HG03457 (cell line): ENCODE measurements around the gene FAM24B.
A peak's percentile ranks its signal among the peaks of the same experiment; 100 is the strongest.
"Not testable (repeated sequence)": the region's sequence is repeated elsewhere in the genome, so short reads cannot be mapped to it uniquely, and the experiment has no call there.

Source experiments
- ATAC-seq: cut with Tn5 transposase; IDR thresholded peaks from one replicate; pipeline ENCODE4 v1.9.1; 2021; ENCODE audit warnings: moderate number of reproducible peaks; ENCODE audit not compliant: unreplicated experiment

Gene FAM24B, protein sequence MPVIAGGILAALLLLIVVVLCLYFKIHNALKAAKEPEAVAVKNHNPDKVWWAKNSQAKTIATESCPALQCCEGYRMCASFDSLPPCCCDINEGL

DNA sequence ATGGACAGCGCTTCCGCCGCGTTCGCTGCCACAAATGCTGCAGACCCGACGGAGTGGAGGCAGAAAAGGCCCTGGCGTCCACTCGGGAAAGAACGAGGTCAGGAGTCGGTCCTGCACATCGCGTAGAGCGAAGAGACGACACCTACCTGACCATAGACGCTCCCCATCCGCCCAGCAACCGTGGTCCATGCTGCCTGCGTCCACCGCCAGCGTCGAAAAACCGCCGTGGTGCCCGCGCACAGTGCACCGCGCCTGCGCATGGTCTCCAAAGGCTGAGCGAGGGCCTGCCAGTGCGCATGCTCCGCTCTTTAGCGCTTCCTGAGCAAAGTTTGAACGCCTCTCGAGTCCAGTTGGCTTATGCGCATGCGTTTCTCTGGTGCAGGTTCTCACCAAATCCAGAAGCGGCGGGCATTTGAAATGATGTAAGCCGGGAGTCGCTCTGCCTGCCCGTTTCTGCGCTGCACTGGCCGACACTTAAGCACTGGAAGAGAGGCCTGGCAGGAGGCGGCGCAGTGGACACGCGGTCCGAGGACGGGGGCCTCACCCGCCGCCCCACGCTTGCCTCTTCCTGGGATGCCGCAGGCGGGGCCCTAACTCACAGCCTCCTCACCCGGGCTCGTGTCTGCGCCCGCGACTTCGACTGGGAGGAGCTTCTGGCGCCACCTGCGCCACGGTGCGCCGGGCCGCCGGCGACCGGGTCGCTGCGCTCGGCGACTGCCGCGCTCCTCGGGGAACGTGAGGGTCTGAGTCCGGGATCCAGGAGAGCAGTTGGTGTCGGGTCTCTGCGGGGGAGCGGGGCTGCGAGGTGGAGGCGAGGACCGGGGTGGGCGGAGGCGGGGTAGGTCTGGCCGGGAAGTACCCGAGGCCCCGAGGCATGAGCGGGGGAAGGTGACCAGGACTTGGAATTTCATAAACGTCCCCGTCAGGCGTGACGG lies at the start of gene FAM24B:
Gene FAM24B (minus strand): TSS at position 243 of the 935 bp plus-strand sequence. CDS start 29,066 bp downstream, outside the sequence.
- peak; percentile 67 for ATAC-seq

DNA sequence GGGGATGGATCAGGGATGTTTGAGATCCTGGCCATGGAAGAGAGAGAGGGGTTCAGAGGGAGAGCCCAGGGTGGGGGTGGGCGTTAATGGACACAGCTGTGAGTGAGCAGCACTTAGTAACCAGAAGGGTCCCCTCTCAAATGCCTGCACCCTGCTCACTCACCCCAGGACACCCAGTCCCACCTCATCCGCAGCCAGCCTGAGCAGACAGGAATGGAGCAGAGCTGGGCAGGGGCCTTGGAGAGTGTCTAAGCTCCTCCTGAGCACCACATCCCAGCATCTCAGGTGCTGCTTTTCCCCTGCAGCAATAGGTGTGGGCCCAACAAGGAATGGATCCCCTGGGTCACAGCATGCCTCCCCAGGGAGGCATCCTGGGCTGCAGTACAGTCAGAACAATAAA lies 36.3 kb upstream of the FAM24B start:
- ATAC-seq: no peak

DNA sequence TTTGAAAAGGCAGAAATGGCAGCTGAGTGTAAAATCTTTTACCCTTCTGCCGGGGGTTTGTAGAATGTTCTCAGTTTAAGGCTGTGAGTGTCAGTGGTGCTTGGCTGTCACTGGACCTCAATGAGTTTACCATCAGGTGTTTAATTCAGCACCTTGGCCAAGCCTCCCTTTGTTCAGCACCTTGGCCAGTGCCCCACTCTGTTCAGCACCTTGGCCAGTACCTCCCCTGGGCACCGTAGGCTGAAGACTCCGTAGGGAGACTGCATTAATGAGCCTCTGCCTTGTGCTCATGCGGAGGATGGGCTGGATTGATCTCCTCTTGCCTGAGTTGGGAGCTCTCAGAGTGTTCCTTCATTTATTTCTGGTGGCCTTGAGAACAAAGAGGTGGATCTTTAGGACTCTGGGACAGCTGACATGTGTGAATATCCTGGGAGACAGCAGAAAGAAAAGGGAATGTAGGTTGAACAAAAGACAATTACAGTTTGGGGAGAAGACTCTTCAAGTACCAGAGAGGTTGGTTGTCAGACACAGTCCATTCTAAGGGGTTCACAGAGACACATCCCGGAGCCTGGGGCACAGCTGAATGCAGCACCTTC lies 32.6 kb upstream of the FAM24B start:
- no peak for ATAC-seq

DNA sequence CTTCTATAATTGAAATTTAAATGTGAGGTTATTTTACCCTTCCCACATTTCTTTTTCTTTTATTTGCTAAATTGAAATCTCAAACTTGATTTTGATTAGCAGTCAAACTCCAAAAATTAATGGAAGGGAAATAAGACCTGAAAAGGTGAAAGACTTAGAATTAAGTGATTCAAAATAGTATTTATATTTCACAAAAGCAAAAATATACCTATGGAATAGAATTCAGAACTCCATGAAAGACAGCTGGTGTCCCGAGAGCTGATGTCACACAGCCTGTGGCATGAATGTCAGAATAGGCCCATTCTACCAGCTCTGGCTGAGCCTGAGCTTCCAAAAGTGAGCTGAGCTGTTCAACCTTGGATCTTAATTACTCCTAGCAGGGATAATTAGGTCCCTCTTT lies 30.9 kb upstream of the FAM24B start, which contains the start of gene FAM24A:
Gene FAM24A (plus strand): TSS at position 301 of the 400 bp plus-strand sequence. CDS start 1,025 bp downstream, outside the sequence.
- ATAC-seq: no peak

DNA sequence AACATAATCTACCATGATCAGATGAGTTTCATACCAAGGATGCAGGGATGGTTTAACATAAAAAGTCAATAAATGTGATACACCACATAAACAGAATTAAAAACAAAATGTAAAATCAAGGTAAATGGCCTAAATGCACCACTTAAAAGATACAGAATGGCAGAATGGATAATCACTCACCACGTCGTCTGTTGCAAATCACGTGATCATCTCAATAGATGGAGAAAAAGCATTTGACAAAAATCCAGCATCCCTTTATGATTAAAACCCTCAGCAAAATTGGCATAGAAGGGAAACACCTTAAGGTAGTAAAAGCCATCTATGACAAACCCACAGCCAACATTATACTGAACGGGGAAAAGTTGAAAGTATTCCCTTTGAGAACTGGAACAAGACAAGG lies 24.5 kb upstream of the FAM24B start:
- not testable (repeated sequence) for ATAC-seq

DNA sequence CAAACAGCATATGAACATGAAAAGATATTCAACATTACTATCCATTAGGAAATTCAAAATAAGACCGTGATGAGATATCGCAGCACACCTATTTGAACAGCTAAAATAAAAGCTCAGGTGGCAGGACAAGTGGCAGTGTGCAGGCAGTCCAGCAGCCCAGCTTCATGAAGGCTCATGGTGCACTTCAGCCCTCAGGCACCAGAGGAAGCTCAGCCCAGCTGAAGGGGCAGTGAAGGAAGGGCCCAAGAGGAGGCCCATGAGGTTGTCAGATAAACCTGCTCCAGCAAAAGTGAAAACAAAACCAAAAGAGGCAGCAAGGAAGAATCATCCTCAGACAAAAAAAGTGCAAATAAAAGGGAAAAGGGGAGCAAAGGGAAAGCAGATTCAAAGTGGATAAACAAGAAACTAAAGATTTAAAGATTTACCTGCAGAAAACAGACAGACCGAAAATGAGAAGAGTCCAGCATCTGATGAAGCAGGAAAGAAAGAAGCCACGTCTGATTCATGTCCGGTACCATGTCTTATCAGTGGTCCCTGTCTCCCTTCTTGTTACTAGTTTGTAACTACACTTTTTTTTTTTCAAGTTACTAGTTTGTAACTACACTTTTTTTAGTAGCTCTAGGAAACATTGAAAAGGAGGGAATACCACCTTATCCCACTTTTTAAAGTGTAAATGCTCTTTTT lies 15.0 kb upstream of the FAM24B start:
- ATAC-seq: no peak

DNA sequence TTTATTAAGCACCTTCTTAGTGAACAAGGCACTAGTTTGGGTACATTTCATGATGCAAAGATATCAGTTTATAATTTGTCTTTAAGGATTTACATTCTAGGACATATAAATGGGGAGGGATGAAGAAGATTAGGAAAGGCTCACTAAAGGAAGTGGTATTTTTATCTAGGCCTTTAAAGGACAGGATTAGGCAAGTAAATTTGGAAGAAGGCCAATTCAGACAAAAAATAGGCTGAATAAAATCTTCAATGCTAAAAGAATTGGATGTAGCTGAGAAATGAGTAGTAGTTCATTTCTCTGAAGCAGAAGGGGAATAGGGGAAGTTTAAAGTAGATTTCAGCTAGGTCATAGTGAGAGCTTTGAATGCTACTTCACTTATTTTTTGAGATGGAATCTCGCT lies 4.8 kb upstream of the FAM24B start:
- no peak for ATAC-seq

DNA sequence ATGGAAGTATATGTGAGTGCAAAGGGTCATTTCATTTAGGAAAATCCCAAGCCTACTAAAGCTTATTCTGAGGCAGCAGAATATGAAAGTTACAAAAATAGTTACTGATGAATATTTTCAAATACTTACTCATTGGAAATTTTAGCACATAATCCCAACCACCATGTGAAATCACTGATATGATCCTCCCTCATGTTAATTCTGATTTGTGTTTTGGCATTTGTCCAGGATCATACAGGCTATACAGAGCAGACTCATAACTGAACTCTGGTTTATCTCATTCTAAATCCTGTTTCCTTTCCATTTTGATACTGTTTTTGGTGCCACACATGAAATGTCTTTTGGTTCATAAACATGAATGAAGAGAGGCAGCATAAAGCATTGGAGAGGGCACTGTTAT lies 3.4 kb upstream of the FAM24B start:
- no peak for ATAC-seq

DNA sequence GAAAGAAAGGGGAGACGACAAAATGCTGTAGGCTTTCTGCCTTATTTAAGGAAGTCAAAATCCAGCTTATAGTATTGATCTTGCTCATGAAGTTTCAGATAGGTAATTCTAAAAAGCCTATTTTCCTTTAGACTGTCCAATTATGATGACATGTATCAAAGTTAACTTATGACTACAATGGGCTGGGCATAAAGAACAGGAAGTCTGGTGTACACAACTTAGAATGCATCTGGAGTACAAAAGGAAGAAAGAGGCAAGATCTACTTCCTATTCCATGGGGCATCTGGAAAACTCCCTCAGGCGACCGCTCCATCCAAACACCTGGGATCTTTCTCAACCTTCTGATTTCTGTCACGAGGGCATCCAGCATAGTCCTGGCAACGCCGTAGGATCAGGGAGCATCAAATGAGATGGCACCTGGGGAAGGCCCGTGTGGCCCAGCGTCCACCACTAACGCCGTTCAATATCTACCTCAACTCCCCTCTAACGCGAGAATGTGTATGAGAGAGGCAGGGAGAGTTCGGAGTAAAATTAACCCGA lies 512 bp downstream of the FAM24B start:
- ATAC-seq: peak; percentile 7

DNA sequence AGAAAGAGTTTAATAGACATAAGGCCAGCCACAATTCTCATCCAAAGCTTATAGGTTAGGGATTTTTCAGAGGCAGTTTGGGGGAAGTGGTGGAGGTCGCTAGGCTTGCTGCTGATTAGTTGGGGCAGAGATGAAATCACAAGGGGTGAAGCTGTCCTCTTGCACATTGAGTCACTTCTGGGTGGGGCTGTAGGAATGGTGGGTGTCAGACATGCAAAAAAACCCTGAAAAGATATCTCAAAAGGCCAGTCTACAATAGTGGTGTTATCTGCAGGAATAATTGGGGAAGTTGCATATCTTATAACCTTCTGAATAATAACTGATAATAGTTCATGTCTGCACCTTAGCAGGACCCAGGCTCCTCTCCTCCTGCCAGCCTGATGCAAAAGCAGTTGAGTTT lies 2.1 kb downstream of the FAM24B start:
- no peak for ATAC-seq

DNA sequence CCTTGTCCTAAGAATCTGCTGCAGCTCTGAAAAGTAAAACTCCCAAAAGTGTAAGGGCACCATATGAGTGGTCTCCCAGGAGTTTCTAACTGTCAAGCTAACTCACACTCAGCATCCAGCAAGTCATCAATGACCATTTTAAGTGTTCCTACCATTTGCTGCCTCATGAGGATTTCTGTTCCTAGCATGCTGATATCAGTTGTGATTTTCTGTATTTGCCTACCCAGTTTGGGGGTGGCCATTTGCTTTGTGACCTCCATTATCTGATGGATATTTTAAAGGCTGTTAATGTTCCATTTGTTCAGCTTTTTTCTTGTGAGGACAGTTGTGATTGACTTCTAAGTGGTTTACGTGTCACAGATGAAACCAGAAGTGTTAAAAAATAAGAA lies 2.9 kb downstream of the FAM24B start:
- no peak for ATAC-seq

DNA sequence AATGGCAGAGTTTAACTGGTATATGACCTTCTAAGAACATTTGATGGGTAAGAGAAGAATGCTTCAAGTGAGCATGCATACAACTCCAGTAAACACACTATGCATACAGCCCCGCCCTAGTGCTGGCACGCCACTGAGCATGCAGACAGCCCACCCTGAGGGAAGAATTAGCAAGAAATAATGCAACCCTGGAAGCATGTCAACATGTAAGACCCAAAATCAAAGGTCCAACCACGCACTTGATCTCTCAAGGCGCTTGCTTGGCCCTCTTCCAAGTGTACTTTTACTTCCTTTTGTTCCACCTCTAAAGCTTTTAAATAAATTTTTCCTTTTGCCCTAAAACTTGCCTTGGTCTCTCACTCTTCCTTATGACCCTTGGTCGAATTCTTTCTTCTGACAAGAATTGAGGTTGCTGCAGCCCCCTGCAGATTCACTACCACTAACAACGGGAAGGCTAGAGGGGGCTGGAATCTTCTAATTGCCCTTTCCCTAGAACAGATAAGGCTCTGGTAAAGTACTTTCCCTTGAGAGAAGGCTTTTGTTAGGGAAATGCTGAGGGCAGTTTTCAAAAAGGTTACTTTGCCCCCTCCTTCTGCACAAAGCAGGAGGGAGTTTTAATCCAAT lies 3.4 kb downstream of the FAM24B start:
- no peak for ATAC-seq

DNA sequence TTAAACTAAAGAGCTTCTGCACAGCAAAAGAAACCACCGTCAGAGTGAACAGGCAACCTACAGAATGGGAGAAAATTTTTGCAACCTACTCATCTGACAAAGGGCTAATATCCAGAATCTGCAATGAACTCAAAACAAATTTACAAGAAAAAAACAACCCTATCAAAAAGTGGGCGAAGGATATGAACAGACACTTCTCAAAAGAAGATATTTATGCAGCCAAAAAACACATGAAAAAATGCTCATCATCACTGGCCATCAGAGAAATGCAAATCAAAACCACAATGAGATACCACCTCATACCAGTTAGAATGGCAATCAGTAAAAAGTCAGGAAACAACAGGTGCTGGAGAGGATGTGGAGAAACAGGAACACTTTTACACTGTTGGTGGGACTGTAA lies 7.4 kb downstream of the FAM24B start:
- not testable (repeated sequence) for ATAC-seq

DNA sequence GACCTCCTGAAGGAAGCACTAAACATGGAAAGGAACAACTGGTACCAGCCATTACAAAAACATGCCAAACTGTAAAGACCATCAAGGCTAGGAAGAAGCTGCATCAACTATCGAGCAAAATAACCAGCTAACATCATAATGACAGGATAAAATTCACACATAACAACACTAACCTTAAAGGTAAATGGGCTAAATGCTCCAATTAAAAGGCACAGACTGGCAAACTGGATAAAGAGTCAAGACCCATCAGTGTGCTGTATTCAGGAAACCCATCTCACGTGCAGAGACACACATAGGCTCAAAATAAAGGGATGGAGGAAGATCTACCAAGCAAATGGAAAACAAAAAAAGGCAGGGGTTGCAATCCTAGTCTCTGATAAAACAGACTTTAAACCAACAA lies 10.6 kb downstream of the FAM24B start:
- ATAC-seq: not testable (repeated sequence)

DNA sequence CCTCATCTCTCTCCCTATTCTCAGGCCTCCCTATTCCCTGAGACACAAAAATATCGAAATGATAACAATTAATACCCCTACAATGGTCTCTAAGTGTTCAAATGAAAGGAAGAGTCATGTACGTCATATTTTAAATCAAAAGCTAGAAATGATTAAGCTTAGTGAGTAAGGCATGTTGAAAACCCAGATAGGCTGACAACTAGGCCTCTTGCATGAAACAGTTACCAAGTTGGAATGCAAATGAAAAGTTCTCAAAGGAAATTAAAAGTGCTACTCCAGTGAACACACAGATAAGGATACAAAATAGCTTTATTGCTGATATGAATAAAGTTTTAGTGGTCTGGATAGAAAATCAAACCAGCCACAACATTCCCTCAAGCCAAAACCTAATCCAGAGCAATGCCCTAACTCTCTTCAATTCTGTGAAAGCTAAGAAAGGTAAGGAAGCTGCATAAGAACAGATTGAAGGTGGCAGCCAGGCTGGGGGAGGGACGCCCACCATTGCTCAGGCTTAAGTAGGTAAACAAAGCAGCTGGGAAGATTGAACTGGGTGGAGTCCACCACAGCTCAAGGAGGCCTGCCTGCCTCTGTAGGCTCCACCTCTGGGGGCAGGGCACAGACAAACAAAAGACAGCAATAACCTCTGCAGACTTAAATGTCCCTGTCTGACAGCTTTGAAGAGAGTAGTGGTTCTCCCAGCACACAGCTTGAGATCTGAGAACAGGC lies 12.5 kb downstream of the FAM24B start:
- not testable (repeated sequence) for ATAC-seq

DNA sequence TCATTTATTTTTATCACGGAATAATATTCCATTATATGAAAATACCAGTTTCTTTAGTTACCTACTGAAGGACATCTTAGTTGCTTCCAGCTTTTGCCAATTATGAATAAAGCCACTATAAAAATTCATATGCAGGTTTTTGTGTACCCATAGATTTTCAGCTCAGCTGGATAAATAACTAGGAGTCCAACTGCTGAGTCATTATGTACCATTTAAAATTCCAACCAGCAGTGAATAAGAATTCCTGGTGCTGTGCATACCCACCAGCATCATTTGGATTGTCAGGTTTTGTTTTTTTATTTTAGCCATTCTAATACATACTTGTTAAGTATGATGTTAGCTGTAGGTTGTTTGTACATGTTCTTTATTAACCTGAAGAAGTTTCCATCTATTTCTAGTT lies 14.5 kb downstream of the FAM24B start:
- no peak for ATAC-seq

DNA sequence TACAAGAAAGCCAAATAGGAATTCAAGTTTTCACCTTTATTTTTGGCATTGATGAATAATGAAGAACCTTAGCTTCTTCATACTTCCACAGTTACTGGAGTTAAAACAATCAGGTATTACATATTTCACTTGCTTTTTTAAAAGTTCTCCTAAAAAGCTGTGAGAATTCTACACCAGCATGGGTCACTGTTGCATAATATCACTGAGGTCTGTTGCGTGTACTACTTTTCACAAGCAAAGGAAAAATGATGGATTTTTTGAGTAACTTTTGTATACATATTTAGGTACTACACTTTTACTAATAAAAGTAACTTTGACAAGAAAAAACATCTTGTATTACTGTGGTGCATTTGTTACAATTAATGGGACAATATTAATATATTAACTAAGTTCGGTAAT lies 15.2 kb downstream of the FAM24B start:
- no peak for ATAC-seq

DNA sequence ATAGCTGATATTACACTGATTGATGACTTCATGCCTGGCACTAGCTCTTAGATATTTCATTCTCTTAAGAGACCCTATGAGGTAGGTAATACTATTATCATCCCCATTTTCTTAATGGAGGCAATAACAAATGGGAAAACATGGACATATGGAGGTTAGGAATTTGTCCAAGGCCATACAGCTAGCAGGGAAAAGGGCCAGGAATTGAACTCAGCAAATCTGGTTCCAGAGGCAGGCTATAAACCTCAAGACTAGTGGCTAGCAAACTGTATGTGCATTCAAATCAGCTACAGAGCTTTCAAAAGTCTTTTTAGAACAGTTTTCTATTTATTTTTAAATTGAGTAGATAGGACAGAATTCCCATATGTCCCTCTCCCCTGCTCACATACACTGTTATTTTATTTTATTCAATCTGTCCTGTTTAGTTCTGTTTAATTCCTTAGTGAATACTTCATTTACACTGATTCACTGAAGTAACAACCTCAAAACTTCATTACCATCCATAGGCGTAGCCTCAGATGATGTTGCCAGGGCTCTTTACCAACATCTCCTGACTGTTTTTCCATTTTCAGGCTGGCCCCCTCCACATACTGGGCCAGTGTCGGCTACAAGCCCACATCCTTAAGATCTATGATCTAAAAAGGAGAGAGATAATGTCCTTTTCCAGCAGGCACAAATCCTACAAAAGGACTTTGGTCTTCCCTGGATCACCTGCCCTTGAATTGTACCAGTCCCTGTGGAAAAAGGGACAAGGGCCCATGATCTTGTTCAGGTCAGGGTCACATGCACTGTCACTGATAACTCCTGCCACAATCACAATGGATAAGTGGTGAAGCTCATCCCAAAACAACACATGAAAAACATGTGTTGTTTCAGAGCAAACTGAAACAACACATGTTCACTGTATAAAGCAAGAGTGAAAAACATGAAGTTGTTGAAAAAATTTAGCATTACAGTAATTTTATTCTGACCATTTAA lies 15.9 kb downstream of the FAM24B start:
- no peak for ATAC-seq

DNA sequence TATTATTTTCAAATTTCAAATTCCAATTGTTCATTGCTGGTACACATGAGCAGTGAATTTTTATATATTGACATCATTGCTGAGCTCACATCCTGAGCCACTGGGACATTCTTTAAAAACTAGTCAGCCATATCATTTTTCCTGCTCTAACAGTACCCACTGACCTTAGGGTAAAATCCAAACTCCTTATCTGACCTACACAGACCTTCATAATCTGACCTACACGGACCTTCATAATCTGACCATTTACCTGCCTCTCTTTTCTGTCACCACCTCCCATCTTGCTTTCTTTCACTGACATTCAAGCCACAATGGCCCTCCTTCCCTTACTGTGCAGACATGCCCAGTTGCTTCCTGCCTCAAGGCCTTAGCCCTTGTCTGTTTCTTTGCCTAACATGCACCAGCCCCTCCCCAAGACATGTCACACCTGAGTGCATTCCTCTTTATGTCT lies 17.6 kb downstream of the FAM24B start:
- ATAC-seq: no peak
